KMS-11 (cell line): Measurements from ENCODE around the gene ATP1A4.

Experiments
- H2AFZ ChIP-seq: fragments of 200-600 bp; sonication (generic); 2 replicates; pipeline ENCODE4 v1.6.1; 2016; ENCODE audit warnings: antibody characterized with exemption, mixed run types, low read depth
- H3K27ac ChIP-seq: fragments of 200-600 bp; sonication (generic); 2 replicates; pipeline ENCODE4 v1.6.1; 2016; ENCODE audit warnings: mild to moderate bottlenecking, mixed run types
- H3K27me3 ChIP-seq: fragments of 200-600 bp; sonication (generic); 2 replicates; pipeline ENCODE4 v1.6.1; 2017; ENCODE audit warnings: mild to moderate bottlenecking, low read depth, mixed run types, moderate library complexity; ENCODE audit not compliant: insufficient read depth
- H3K36me3 ChIP-seq: fragments of 200-600 bp; sonication (generic); 2 replicates; pipeline ENCODE4 v1.6.1; 2017; ENCODE audit warnings: mild to moderate bottlenecking, mixed run types; ENCODE audit not compliant: insufficient read depth
- H3K4me1 ChIP-seq: fragments of 200-600 bp; sonication (generic); 2 replicates; pipeline ENCODE4 v1.6.1; 2016; ENCODE audit warnings: mild to moderate bottlenecking, low read depth, mixed run types; ENCODE audit not compliant: poor library complexity, severe bottlenecking
- H3K4me2 ChIP-seq: fragments of 200-600 bp; sonication (generic); 2 replicates; pipeline ENCODE4 v1.7.0; 2016; ENCODE audit warnings: mild to moderate bottlenecking, mixed run types
- H3K4me3 ChIP-seq: fragments of 200-600 bp; sonication (generic); IDR thresholded peaks from 2 replicates; pipeline ENCODE4 v1.6.1; 2017; ENCODE audit warnings: low read depth, low read length, mixed read lengths; ENCODE audit not compliant: insufficient read depth
- H3K79me2 ChIP-seq: fragments of 200-600 bp; sonication (generic); 2 replicates; pipeline ENCODE4 v1.6.1; 2016; ENCODE audit warnings: low read depth, mixed run types; ENCODE audit not compliant: insufficient read depth
- H3K9ac ChIP-seq: fragments of 200-600 bp; sonication (generic); 2 replicates; pipeline ENCODE4 v1.6.1; 2016; ENCODE audit warnings: mild to moderate bottlenecking, mixed run types
- H4K20me1 ChIP-seq: fragments of 200-600 bp; sonication (generic); 2 replicates; pipeline ENCODE4 v1.6.1; 2016; ENCODE audit warnings: mild to moderate bottlenecking, mixed run types; ENCODE audit not compliant: insufficient read depth
- TF ChIP-seq, protein P1 (sequence below): fragments of 200-600 bp; sonication (generic); conservative IDR thresholded peaks from 2 replicates; pipeline ENCODE4 v1.6.1; 2017; ENCODE audit warnings: low read depth, mild to moderate bottlenecking, antibody characterized with exemption, low read length, moderate library complexity, mixed read lengths

Gene ATP1A4

DNA sequence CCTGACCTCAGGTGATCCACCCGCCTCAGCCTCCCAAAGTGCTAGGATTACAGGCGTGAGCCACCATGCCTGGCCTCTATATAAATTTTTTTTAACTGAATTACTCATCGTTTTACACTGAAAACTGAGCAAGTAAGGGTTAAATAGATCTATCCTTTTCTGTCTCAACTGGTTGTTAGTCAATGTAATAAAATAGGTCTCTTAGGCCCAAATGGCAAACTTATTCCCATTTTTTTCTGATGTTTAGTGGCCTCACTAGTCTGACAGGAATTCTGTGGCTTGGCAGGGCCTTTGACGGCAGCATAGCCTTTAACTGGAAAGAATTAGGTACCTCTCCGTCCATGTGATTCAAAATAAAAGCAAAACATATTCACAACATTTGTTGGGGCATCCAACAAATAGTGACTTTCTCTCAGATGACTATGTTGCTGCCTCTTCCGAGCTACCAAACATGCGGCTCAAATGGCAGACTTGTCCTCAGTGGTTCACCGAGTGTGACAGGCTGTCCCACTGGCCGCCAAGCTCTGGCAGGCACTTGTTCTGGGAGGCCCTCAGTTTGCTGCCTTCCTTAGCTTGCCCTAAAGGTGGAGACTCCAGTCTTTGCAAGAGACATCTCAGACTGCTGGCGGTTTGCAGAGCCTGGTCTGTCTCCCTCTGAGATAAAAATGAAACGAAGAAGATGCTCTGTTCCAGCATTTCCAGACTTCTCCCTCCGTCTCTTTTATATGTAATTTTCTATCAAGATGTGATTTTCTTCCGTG is 17.4 kb downstream of the ATP1A4 start:
- H3K4me3 ChIP-seq: no peak overlapping the region
- no peaks in the 10 kb centered on the region for H3K79me2 ChIP-seq
- H3K36me3 ChIP-seq: no peaks in the 10 kb centered on the region
- no peaks in the 10 kb centered on the region for H4K20me1 ChIP-seq
- no peaks in the 10 kb centered on the region for H3K27me3 ChIP-seq
- no peak overlapping the region for H3K27ac ChIP-seq
- no peak overlapping the region for H2AFZ ChIP-seq
- TF ChIP-seq, protein P1, sequence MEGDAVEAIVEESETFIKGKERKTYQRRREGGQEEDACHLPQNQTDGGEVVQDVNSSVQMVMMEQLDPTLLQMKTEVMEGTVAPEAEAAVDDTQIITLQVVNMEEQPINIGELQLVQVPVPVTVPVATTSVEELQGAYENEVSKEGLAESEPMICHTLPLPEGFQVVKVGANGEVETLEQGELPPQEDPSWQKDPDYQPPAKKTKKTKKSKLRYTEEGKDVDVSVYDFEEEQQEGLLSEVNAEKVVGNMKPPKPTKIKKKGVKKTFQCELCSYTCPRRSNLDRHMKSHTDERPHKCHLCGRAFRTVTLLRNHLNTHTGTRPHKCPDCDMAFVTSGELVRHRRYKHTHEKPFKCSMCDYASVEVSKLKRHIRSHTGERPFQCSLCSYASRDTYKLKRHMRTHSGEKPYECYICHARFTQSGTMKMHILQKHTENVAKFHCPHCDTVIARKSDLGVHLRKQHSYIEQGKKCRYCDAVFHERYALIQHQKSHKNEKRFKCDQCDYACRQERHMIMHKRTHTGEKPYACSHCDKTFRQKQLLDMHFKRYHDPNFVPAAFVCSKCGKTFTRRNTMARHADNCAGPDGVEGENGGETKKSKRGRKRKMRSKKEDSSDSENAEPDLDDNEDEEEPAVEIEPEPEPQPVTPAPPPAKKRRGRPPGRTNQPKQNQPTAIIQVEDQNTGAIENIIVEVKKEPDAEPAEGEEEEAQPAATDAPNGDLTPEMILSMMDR: no peak
- H3K4me1 ChIP-seq: no peaks in the 10 kb centered on the region
- no peak overlapping the region for H3K4me2 ChIP-seq
- no peak overlapping the region for H3K9ac ChIP-seq

DNA sequence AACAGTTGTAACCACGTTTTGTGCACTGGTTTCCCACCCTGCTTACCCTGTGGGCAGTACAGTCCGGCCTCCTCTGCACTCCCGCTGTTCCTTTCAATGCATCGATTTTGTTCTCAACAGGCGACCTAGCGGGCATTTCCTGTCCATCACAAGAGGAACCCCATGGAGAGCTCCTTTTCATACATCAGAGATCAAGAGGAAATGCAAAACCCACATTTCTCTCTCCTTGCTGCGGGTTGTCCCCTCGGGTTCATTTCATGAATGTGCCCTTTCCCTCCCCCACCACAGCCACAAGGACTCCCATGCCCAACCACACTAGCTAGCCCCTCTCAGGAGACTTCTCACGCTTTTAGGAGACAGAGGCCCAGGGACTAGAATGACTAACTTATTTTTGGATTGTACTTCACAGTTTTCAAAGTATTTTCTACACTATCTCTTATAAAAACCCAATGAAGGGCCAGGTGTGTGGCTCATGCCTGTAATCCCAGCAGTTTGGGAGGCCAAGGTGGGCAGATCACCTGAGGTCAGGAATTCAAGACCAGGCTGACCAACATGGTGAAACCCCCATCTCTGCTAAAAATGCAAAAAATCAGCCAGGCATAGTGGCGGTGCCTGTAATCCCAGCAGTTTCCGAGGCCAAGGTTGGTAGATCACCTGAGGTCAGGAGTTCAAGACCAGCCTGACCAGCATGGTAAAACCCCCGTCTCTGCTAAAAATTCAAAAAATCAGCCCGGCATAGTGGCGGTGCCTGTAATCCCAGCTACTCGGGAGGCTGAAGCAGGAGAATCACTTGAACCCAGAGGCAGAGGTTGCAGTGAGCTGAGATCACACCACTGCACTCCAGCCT is 18.4 kb downstream of the ATP1A4 start:
- Histone ChIP-seq H4K20me1 (no peaks in the 10 kb centered on the region), H2AFZ (no peak overlapping the region), H3K27ac (no peak overlapping the region), H3K79me2 (no peaks in the 10 kb centered on the region), H3K27me3 (no peaks in the 10 kb centered on the region), H3K4me1 (no peaks in the 10 kb centered on the region), H3K9ac (no peak overlapping the region), H3K4me2 (no peak overlapping the region), H3K4me3 (no peak overlapping the region), H3K36me3 (no peaks in the 10 kb centered on the region)
- TF ChIP-seq, protein P1: no peak

DNA sequence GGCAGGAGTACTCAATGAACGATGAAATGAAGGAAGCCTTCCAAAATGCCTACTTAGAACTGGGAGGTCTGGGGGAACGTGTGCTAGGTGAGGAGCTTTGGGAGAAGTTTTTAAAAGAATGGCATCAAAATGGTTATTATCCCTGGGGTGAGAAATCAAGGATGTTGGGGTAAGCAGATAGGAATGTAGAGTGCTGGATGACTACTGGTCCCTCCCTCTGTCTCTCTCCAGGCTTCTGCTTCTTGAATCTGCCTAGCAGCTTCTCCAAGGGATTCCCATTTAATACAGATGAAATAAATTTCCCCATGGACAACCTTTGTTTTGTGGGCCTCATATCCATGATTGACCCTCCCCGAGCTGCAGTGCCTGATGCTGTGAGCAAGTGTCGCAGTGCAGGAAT is 20.0 kb downstream of the ATP1A4 start:
- no peaks in the 10 kb centered on the region for H3K36me3 ChIP-seq
- H3K4me1 ChIP-seq: no peaks in the 10 kb centered on the region
- TF ChIP-seq, protein P1: no peak
- H3K79me2 ChIP-seq: no peaks in the 10 kb centered on the region
- H2AFZ ChIP-seq: no peak overlapping the region
- no peak overlapping the region for H3K27ac ChIP-seq
- no peak overlapping the region for H3K4me3 ChIP-seq
- no peak overlapping the region for H3K4me2 ChIP-seq
- no peaks in the 10 kb centered on the region for H4K20me1 ChIP-seq
- H3K27me3 ChIP-seq: no peaks in the 10 kb centered on the region
- H3K9ac ChIP-seq: no peak overlapping the region

DNA sequence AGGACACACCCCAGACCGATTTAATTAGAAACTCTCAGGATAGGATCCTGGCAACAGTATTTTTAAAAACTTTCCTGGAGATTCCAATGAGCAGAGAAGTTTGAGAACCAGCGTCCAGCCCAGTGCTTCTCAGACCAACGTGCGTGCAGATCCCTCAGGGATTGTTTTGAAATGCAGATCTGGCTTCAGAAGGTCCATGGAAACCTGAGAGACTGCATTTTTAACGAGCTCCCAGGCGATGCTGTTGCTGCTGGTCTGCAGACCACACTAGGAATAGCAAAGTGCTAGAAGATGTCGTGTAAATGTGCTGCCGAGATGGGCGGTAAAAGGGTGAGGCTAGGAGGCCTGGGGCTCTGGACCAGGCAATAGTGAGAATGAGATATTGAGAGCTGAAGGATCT is 20.6 kb downstream of the ATP1A4 start:
- no peak overlapping the region for H3K27ac ChIP-seq
- no peaks in the 10 kb centered on the region for H3K36me3 ChIP-seq
- no peak overlapping the region for H2AFZ ChIP-seq
- no peaks in the 10 kb centered on the region for H3K4me1 ChIP-seq
- H3K79me2 ChIP-seq: no peaks in the 10 kb centered on the region
- H3K4me3 ChIP-seq: no peak overlapping the region
- no peaks in the 10 kb centered on the region for H3K27me3 ChIP-seq
- H4K20me1 ChIP-seq: no peaks in the 10 kb centered on the region
- TF ChIP-seq, protein P1: no peak
- no peak overlapping the region for H3K9ac ChIP-seq
- H3K4me2 ChIP-seq: no peak overlapping the region
